Mesenchymal stem cell (in vitro differentiated cells and primary cell): ENCODE results near the gene HNRNPLL.
A peak's percentile ranks its signal among the peaks of the same experiment; 100 is the strongest.
"Not testable (repeated sequence)": the region's sequence is repeated elsewhere in the genome, so short reads cannot be mapped to it uniquely, and the experiment has no call there.

Experiments
- DNase-seq: peaks from one replicate; pipeline ENCODE4 v3.0.0-alpha.2; 2013
- H2AFZ ChIP-seq: one replicate; pipeline ENCODE4 v1.6.1; 2013; ENCODE audit warnings: low read depth, mild to moderate bottlenecking, control low read depth, inconsistent platforms, low read length, moderate library complexity
- H2AK5ac ChIP-seq: 2 replicates; pipeline ENCODE4 v1.6.1; 2013; ENCODE audit warnings: low read length, moderate library complexity, mild to moderate bottlenecking, inconsistent platforms; ENCODE audit not compliant: severe bottlenecking
- H2BK120ac ChIP-seq: one replicate; pipeline ENCODE4 v1.6.1; 2013; ENCODE audit warnings: low read depth, mild to moderate bottlenecking, inconsistent platforms, low read length, moderate library complexity
- H2BK12ac ChIP-seq, 2 experiments: one replicate each; pipeline ENCODE4 v1.6.1; 2013; ENCODE audit warnings: inconsistent platforms in 2 of 2, low read length in 2 of 2, mild to moderate bottlenecking in 2 of 2, moderate library complexity in 2 of 2, control low read depth in 1 of 2
- H2BK15ac ChIP-seq: one replicate; pipeline ENCODE4 v1.6.1; 2013; ENCODE audit warnings: mild to moderate bottlenecking, low read depth, inconsistent platforms; ENCODE audit not compliant: poor library complexity, severe bottlenecking
- H2BK5ac ChIP-seq: 2 replicates; pipeline ENCODE4 v1.6.1; 2013; ENCODE audit warnings: low read depth, mild to moderate bottlenecking, low read length, control low read depth, inconsistent platforms; ENCODE audit not compliant: poor library complexity, severe bottlenecking
- H3K14ac ChIP-seq, 2 experiments: one replicate each; pipeline ENCODE4 v1.6.1; 2013; ENCODE audit warnings: inconsistent platforms in 2 of 2, low read length in 2 of 2, control low read depth in 1 of 2, mild to moderate bottlenecking in 1 of 2, moderate library complexity in 1 of 2
- H3K18ac ChIP-seq, 2 experiments: one replicate each; pipeline ENCODE4 v1.6.1; 2013; ENCODE audit warnings: inconsistent platforms in 2 of 2, low read length in 2 of 2, control low read depth in 1 of 2, low read depth in 1 of 2, mild to moderate bottlenecking in 1 of 2
- H3K23ac ChIP-seq, 2 experiments: one replicate each; pipeline ENCODE4 v1.6.1; 2013; ENCODE audit warnings: inconsistent platforms in 2 of 2, low read length in 2 of 2, mild to moderate bottlenecking in 2 of 2, moderate library complexity in 2 of 2, control low read depth in 1 of 2
- H3K27ac ChIP-seq: 2 replicates; pipeline ENCODE4 v1.5.1; 2013; ENCODE audit warnings: mild to moderate bottlenecking, moderate library complexity, low read length, control low read depth, inconsistent platforms; ENCODE audit not compliant: poor library complexity, severe bottlenecking
- H3K27me3 ChIP-seq, 2 experiments: 2 replicates each; pipeline versions ENCODE4 v1.6.1 to v1.7.0; 2013; ENCODE audit warnings: low read length in 2 of 2, mild to moderate bottlenecking in 2 of 2, moderate library complexity in 2 of 2, control low read depth in 1 of 2, inconsistent platforms in 1 of 2; ENCODE audit not compliant: control insufficient read depth in 1 of 2, insufficient read depth in 1 of 2
- H3K36me3 ChIP-seq, 2 experiments: 2 replicates each; pipeline versions ENCODE4 v1.6.1 to v1.7.0; 2013; ENCODE audit warnings: low read length in 2 of 2, control low read depth in 1 of 2, inconsistent platforms in 1 of 2, low read depth in 1 of 2, mild to moderate bottlenecking in 1 of 2; ENCODE audit not compliant: insufficient read depth in 2 of 2, control insufficient read depth in 1 of 2
- H3K4ac ChIP-seq, 2 experiments: one replicate each; pipeline ENCODE4 v1.6.1; 2013; ENCODE audit warnings: inconsistent platforms in 2 of 2, low read length in 2 of 2, mild to moderate bottlenecking in 2 of 2, moderate library complexity in 2 of 2, control low read depth in 1 of 2, low read depth in 1 of 2
- H3K4me1 ChIP-seq: 2 replicates; pipeline ENCODE4 v1.6.1; 2013; ENCODE audit warnings: low read depth, low read length, control low read depth; ENCODE audit not compliant: control insufficient read depth, insufficient read depth
- H3K4me2 ChIP-seq: 2 replicates; pipeline ENCODE4 v1.6.1; 2013; ENCODE audit warnings: low read length, mild to moderate bottlenecking, inconsistent platforms; ENCODE audit not compliant: poor library complexity, severe bottlenecking
- H3K4me3 ChIP-seq, 2 experiments: 2 replicates each; pipeline versions ENCODE4 v1.5.1 to v1.7.0; 2013; ENCODE audit warnings: low read length in 2 of 2, mild to moderate bottlenecking in 2 of 2, control low read depth in 1 of 2, low read depth in 1 of 2; ENCODE audit not compliant: insufficient read depth in 1 of 2
- H3K79me1 ChIP-seq: replicated peaks from 2 replicates; pipeline ENCODE4 v1.6.1; 2013; ENCODE audit warnings: mild to moderate bottlenecking, control low read depth, low read length, inconsistent platforms; ENCODE audit not compliant: poor library complexity, severe bottlenecking
- H3K9ac ChIP-seq: 2 replicates; pipeline ENCODE4 v1.7.0; 2013; ENCODE audit warnings: mild to moderate bottlenecking, low read length, moderate library complexity
- H3K9me3 ChIP-seq: 2 replicates; pipeline ENCODE4 v1.7.0; 2013; ENCODE audit warnings: mild to moderate bottlenecking, low read length; ENCODE audit not compliant: control insufficient read depth
- H4K8ac ChIP-seq: one replicate; pipeline ENCODE4 v1.6.1; 2013; ENCODE audit warnings: inconsistent platforms, mild to moderate bottlenecking, low read length, moderate library complexity
- H4K91ac ChIP-seq: one replicate; pipeline ENCODE4 v1.6.1; 2013; ENCODE audit warnings: mild to moderate bottlenecking, low read length, inconsistent platforms
- WGBS: methylation state at CpG from one replicate; pipeline ENCODE4 v1.1.7; 2013; ENCODE audit warnings: mixed read lengths; 5-methylcytosine and 5-hydroxymethylcytosine counted together

Gene HNRNPLL

DNA sequence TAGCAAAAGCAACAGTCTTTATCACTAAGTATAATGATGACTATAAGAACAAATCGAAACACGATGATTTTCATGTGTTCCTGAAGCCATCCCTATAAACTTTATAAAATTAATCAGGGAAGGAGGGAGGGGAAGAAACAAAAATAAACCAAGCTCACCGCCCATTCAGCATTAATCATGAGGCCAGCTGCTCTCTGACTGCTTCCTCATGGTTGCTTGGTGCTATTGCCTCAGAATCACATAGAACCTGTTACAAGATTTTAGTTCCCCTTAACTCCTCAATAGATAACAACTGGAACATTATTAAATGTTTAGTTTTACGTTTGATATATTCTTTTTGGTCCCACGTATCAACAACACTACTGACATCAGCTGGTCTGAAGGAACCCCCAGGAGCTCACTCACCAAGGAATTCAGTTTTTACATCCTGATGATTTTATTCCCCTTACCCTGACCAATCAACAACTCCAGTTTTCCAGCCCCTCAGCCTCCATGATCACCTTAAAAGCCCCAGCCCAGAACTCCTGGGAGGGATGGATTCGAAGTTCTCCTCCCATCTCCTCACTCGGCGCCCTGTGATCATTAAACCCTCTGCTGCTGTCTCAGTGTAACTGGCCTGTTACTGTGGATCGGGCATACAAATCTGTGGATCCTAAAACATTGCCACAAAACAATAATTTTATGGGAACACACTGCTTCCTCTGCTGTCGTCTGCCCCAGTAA is 10.6 kb upstream of the HNRNPLL start:
- Histone ChIP-seq H2AFZ (no peak overlapping the region), H2BK12ac (no peak overlapping the region), H3K18ac (no peak overlapping the region), H3K27me3 (peaks cover 0 to 9% of the 10 kb centered on the region in 2 experiments), H3K4me3 (no peak overlapping the region), H2BK120ac (no peak overlapping the region), H4K8ac (no peak overlapping the region), H3K4me2 (no peak overlapping the region), H2BK15ac (no peak overlapping the region), H3K4me1 (peaks cover 3% of the 10 kb centered on the region), H3K23ac (no peak overlapping the region), H3K9me3 (no peaks in the 10 kb centered on the region), H3K4ac (no peak overlapping the region), H4K91ac (no peak overlapping the region), H3K9ac (no peak overlapping the region), H2BK5ac (no peak overlapping the region), H3K14ac (no peak overlapping the region), H2AK5ac (no peak overlapping the region), H3K36me3 (no peaks in the 10 kb centered on the region), H3K27ac (no peak overlapping the region), H3K79me1 (no peaks in the 10 kb centered on the region)
- 83% methylated on average over 10 of the region's 10 CpGs for WGBS
- peak; percentile 4 for DNase-seq

DNA sequence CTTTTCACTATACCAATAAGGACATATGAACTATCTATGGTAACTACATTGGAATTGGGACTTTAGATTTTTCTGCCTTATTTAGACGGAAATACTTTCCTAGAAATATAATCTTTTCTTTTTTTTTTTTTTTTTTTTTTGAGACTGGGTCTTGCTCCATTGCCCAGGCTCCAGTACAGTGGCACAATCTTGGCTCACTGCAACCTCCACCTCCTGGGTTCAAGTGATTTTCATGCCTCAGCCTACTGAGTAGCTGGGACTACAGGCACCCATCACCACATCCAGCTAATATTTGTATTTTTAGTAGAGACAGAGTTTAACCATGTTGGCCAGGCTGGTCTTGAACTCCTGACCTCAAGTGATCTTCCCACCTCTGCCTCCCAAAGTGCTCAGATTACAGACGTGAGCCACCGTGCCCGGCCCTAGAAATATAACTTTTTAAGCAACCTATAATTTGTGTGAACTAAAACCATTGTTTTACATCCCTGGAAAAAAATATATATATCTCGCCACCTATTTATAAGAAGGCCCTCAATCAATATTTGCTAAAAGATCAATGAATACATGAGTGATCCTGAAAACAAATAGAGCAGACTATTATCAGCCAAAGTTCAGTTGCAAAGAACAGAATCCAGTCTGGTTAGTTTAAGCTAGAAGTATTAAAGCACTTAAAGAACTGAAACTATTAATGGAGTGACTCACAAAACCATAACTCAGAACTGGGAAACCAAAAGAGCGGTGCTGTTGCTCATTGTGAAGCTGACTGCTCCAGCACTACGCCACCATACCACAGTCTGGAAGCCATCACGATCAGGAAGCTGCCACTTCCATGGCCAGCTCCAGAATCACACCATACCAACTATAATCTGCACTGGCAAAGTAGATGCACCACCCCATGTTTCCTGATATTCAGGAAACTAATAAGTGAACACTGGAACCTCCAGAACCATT is 8.4 kb upstream of the HNRNPLL start:
- Histone ChIP-seq H3K4me2 (peak overlapping the region; percentile 20), H2BK15ac (no peak overlapping the region), H3K23ac (no peak overlapping the region), H3K27me3 (no peaks in the 10 kb centered on the region), H3K79me1 (no peaks in the 10 kb centered on the region), H3K9me3 (no peaks in the 10 kb centered on the region), H2BK120ac (no peak overlapping the region), H2AK5ac (no peak overlapping the region), H2BK5ac (no peak overlapping the region), H3K4me1 (peaks cover 10% of the 10 kb centered on the region), H2BK12ac (no peak overlapping the region), H3K14ac (no peak overlapping the region), H3K36me3 (no peaks in the 10 kb centered on the region), H3K4ac (no peak overlapping the region), H3K9ac (no peak overlapping the region), H3K18ac (peak overlapping the region in 1 of 2 experiments; percentile 11), H3K27ac (no peak overlapping the region), H4K91ac (no peak overlapping the region), H3K4me3 (no peak overlapping the region), H4K8ac (peak overlapping the region; percentile 93), H2AFZ (peak overlapping the region; percentile 84)
- peak; percentile 85 for DNase-seq
- 74% methylated on average over 6 of the region's 8 CpGs for WGBS

DNA sequence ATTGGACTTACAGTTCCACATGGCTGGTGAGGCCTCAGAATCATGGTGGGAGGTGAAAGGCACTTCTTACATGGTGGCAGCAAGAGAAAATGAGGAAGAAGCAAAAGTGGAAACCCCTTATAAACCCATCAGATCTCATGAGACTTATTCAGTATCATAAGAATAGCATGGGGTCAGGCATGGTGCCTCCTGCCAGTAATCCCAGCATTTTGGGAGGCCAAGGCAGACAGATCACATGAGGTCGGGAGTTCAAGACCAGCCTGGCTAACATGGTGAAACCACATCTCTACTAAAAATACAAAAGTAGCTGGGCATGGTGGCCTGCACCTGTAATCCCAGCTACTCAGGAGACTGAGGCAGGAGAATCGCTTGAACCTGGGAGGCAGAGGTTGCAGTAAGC is 6.5 kb upstream of the HNRNPLL start:
- not testable (repeated sequence) for H3K18ac ChIP-seq, H3K4me3 ChIP-seq, H3K27me3 ChIP-seq, H2AFZ ChIP-seq, H4K8ac ChIP-seq, H3K79me1 ChIP-seq, H3K9me3 ChIP-seq, H2BK5ac ChIP-seq, H2AK5ac ChIP-seq, H3K4ac ChIP-seq, H3K27ac ChIP-seq, H3K9ac ChIP-seq, H2BK120ac ChIP-seq, H2BK15ac ChIP-seq, DNase-seq, H3K14ac ChIP-seq, H4K91ac ChIP-seq, H3K23ac ChIP-seq, H2BK12ac ChIP-seq, H3K4me2 ChIP-seq, H3K36me3 ChIP-seq
- H3K4me1 ChIP-seq, result peaks cover 13% of the 10 kb centered on the region
- 94% methylated on average over 2 of the region's 2 CpGs for WGBS

DNA sequence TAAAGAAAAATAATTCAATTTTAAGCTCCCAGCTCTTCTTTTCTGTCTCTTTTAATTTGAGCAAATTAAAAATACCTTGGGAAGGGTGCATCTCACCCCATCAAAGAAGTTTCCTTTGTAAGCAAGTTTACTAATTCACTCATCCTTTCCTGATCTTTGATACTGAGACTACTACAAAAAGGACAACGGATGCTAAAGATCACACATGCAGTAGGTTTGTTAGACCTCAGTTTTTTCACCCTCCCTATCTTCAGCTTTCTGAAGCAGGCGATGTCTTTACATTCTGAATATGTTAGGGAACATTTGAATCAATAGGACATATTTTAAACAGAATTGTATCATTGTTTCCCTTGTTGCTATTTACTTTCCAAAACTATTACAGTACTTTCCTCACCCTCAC is 6.0 kb upstream of the HNRNPLL start:
- no peak overlapping the region for H3K4me2 ChIP-seq
- H3K79me1 ChIP-seq, result no peaks in the 10 kb centered on the region
- H3K4me1 ChIP-seq, result peaks cover 13% of the 10 kb centered on the region
- H3K27ac ChIP-seq, result no peak overlapping the region
- H3K9me3 ChIP-seq, result no peaks in the 10 kb centered on the region
- DNase-seq, result no peak
- no peak overlapping the region for H2BK12ac ChIP-seq
- H4K91ac ChIP-seq, result no peak overlapping the region
- H3K4me3 ChIP-seq, result no peak overlapping the region
- no peak overlapping the region for H3K9ac ChIP-seq
- 80% methylated on average over 1 of the region's 2 CpGs for WGBS
- no peak overlapping the region for H2BK5ac ChIP-seq
- H3K27me3 ChIP-seq, result no peaks in the 10 kb centered on the region
- H2AFZ ChIP-seq, result no peak overlapping the region
- no peak overlapping the region for H3K18ac ChIP-seq
- H3K4ac ChIP-seq, result no peak overlapping the region
- H3K23ac ChIP-seq, result no peak overlapping the region
- no peak overlapping the region for H2BK120ac ChIP-seq
- no peak overlapping the region for H2BK15ac ChIP-seq
- H2AK5ac ChIP-seq, result no peak overlapping the region
- H4K8ac ChIP-seq, result no peak overlapping the region
- H3K14ac ChIP-seq, result no peak overlapping the region
- no peaks in the 10 kb centered on the region for H3K36me3 ChIP-seq
